Panc1 (cell line): Measurements from ENCODE around the gene SCYGR5.

Experiments used
- POLR2AphosphoS5 ChIP-seq: IDR thresholded peaks from 2 replicates; pipeline ENCODE4 v1.6.1; 2012; ENCODE audit warnings: mild to moderate bottlenecking, low read depth, low read length, moderate library complexity
- SIN3A ChIP-seq: IDR thresholded peaks from 2 replicates; pipeline ENCODE4 v1.6.1; 2012; ENCODE audit warnings: low read depth, mild to moderate bottlenecking, low read length, moderate library complexity, borderline replicate concordance; ENCODE audit not compliant: insufficient read depth
- TCF7L2 ChIP-seq: IDR thresholded peaks from 2 replicates; pipeline ENCODE4 v1.6.1; 2011; ENCODE audit warnings: mild to moderate bottlenecking, low read depth, low read length, inconsistent platforms
- TF ChIP-seq, protein P1 (sequence below): fragments of 450-650 bp; IDR thresholded peaks from 2 replicates; pipeline ENCODE4 v1.5.1; 2017; ENCODE audit warnings: mild to moderate bottlenecking
- TF ChIP-seq, protein P2 (sequence below), 2 experiments: IDR thresholded peaks; 2 replicates each; pipeline ENCODE4 v1.6.1; 2011 to 2012; ENCODE audit warnings: low read depth in 2 of 2, control low read depth in 1 of 2, low read length in 1 of 2, mild to moderate bottlenecking in 1 of 2, moderate library complexity in 1 of 2; ENCODE audit not compliant: insufficient read depth in 1 of 2

GRCh38 chr2:227653419-227653818, 13.2 kb upstream of the SCYGR5 start:
- TF ChIP-seq, protein P1, sequence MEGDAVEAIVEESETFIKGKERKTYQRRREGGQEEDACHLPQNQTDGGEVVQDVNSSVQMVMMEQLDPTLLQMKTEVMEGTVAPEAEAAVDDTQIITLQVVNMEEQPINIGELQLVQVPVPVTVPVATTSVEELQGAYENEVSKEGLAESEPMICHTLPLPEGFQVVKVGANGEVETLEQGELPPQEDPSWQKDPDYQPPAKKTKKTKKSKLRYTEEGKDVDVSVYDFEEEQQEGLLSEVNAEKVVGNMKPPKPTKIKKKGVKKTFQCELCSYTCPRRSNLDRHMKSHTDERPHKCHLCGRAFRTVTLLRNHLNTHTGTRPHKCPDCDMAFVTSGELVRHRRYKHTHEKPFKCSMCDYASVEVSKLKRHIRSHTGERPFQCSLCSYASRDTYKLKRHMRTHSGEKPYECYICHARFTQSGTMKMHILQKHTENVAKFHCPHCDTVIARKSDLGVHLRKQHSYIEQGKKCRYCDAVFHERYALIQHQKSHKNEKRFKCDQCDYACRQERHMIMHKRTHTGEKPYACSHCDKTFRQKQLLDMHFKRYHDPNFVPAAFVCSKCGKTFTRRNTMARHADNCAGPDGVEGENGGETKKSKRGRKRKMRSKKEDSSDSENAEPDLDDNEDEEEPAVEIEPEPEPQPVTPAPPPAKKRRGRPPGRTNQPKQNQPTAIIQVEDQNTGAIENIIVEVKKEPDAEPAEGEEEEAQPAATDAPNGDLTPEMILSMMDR, result no peak
- TF ChIP-seq POLR2AphosphoS5 (no peak), SIN3A (no peak), TCF7L2 (no peak)
- TF ChIP-seq, protein P2, sequence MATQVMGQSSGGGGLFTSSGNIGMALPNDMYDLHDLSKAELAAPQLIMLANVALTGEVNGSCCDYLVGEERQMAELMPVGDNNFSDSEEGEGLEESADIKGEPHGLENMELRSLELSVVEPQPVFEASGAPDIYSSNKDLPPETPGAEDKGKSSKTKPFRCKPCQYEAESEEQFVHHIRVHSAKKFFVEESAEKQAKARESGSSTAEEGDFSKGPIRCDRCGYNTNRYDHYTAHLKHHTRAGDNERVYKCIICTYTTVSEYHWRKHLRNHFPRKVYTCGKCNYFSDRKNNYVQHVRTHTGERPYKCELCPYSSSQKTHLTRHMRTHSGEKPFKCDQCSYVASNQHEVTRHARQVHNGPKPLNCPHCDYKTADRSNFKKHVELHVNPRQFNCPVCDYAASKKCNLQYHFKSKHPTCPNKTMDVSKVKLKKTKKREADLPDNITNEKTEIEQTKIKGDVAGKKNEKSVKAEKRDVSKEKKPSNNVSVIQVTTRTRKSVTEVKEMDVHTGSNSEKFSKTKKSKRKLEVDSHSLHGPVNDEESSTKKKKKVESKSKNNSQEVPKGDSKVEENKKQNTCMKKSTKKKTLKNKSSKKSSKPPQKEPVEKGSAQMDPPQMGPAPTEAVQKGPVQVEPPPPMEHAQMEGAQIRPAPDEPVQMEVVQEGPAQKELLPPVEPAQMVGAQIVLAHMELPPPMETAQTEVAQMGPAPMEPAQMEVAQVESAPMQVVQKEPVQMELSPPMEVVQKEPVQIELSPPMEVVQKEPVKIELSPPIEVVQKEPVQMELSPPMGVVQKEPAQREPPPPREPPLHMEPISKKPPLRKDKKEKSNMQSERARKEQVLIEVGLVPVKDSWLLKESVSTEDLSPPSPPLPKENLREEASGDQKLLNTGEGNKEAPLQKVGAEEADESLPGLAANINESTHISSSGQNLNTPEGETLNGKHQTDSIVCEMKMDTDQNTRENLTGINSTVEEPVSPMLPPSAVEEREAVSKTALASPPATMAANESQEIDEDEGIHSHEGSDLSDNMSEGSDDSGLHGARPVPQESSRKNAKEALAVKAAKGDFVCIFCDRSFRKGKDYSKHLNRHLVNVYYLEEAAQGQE (IDR thresholded peaks at IDR 0.05; ENCODE audit: insufficient read depth in 1 of 2, low read depth in 2 of 2, low read length in 1 of 2), result no peak
